RPMI8226 (cell line): ENCODE results near the gene LSS.
A peak's percentile ranks its signal among the peaks of the same experiment; 100 is the strongest.

Source experiments
- DNase-seq: peaks from one replicate; pipeline ENCODE4 v3.0.0-alpha.2; 2015

LSS gene

GRCh38 chr21:46168238-46168637, 60.3 kb downstream of the LSS start:
- no peak for DNase-seq

GRCh38 chr21:46165098-46165497, 63.5 kb downstream of the LSS start:
- no peak for DNase-seq

- DNase-seq, result no peak
Observed at GRCh38 chr21:46163380-46163779, 65.2 kb downstream of the LSS start.

- no peak for DNase-seq
Observed at GRCh38 chr21:46161633-46162592, 66.7 kb downstream of the LSS start.

- DNase-seq, result no peak
Observed at GRCh38 chr21:46160907-46161632, 67.5 kb downstream of the LSS start.

- no peak for DNase-seq
Observed at GRCh38 chr21:46160657-46160906, 68.0 kb downstream of the LSS start.

- DNase-seq, result no peak
Observed at GRCh38 chr21:46159841-46160656, 68.5 kb downstream of the LSS start.

GRCh38 chr21:46159390-46159789, 69.2 kb downstream of the LSS start:
- DNase-seq, result no peak

- DNase-seq, result no peak
Observed at GRCh38 chr21:46158666-46159300, 69.8 kb downstream of the LSS start.

GRCh38 chr21:46157987-46158451, 70.6 kb downstream of the LSS start:
- DNase-seq, result no peak

GRCh38 chr21:46157396-46157986, 71.1 kb downstream of the LSS start:
- no peak for DNase-seq

GRCh38 chr21:46156678-46157077, 71.9 kb downstream of the LSS start:
- no peak for DNase-seq

- no peak for DNase-seq
Observed at GRCh38 chr21:46156378-46156645, 72.3 kb downstream of the LSS start.

GRCh38 chr21:46155514-46156377, 72.8 kb downstream of the LSS start, which contains the start of gene FTCD:
FTCD (minus strand) TSS chr21:46155579; CDS start chr21:46155523, 56 bp downstream.
- no peak for DNase-seq

GRCh38 chr21:46154955-46155513, 73.5 kb downstream of the LSS start:
- no peak for DNase-seq

- no peak for DNase-seq
Observed at GRCh38 chr21:46154155-46154954, 74.2 kb downstream of the LSS start.

GRCh38 chr21:46153247-46154154, 75.1 kb downstream of the LSS start:
- DNase-seq, result peak; percentile 48

GRCh38 chr21:46152927-46153246, 75.7 kb downstream of the LSS start:
- no peak for DNase-seq
